ENCODE results near the gene FSHR.

Gene FSHR

DNA sequence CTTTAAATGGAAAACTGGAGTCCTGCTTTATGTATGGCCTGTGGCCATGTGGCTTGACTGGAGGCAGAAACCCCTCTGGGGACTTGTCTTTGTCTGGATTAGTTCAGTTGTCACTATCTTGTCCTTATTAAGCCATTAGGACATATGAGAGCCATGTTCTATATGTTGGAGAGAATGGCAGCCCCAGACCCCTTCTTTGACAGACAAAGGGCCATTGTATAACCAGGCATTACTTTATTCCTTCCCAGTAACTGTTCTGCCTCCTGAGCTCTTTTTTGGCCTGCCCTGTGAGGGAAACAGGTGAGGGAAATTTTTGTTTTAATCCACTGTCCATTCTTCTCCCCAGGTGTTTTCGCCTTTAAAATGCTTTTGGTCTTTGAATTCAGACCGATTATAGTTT lies 43.3 kb downstream of the FSHR start:
- DNase-seq: no peak

DNA sequence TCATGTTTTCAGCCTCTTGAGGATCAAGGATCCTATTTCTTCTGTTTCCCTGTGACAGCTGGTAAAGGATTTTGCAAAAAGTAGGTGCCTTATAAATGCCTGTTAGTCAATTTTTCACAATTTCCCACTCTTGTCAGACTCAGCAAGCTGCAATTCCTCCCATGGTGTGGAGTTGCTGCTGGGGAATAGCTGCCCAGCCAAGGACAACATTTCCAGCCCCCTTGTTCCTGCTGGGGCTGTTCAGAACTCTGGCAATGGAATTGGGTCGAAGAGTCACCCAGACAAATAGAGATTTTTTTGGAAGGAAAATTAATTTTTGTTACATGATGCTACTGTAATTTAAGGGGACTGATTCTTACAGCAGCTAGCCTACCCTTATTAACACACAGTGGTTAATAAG lies 43.7 kb downstream of the FSHR start:
- no peak for DNase-seq

DNA sequence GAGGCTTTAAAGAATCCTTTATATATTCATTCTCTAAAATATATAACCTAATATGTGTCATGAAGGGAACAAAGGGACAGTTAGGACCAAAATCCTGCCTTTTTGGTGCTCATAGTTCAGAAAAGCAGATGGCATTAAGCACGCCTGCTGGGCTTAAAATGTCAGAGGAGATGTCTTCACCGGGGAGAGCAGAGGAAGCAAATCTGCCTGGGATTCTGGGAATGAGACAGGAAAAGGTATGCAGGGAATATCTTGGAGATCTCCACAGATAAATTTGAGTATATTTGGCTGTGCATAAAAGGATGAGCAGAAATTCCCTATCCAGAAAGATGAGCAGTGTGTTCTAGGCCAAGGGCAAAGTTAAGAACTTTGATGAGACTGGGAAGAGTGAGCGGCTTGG lies 45.5 kb downstream of the FSHR start:
- DNase-seq: no peak

DNA sequence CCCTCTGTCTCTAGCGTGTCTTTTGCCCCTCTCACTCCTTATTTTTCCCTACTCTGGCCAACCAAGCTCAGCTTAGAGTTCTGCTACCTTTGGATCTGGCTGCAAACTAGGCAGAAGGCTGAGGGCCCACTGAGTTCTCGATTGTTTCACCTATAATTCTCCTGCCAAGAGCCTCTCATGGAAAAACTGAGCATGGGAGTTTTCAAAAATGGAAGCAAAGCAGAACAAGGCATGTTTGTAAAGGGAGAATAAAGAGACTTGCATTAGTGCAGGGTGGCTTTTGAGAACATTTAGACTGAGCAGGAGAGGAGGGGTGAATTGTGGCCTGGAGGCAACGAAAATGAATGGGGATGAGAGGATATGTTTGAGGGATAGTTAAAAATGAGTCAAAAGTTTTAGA lies 45.9 kb downstream of the FSHR start:
- DNase-seq: no peak

DNA sequence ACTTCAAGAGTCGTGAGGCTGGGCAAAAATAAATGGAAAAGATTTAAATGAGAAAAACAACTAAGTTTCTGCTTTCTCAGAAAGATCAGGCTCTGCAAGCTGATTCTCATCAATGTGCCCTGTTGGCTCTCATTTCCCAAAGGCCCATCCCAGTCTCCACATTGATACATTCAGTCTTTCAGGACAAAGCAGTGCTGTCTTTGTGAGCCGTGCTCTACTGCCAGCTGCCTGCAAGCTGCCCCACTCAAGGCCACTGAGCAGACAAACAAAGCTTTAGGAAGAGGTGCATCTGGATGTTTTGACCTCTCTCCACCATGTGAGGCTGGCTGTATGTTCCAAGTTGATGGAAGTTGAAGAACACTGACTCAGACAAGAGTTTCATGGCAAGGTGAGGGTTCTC lies 48.8 kb downstream of the FSHR start:
- DNase-seq: no peak

DNA sequence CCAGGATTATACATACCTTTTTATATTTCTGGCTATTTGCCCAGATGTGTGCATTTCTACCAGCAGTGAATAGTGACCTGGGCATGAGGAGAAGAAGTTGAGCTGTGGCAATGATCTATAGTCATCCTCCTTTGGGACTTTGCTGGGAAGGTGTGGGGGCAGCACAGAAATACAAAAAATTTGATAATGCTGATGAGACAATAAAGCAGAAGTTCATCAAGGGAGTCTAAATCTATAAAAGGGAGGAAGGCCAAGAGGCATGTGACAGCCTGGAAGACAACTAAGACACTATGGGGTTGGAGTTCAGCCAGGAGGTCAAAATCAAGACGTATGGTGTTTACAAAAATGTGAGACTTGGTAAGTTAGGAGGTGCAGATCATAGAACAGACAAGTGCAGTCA lies 52.2 kb downstream of the FSHR start:
- DNase-seq: no peak

DNA sequence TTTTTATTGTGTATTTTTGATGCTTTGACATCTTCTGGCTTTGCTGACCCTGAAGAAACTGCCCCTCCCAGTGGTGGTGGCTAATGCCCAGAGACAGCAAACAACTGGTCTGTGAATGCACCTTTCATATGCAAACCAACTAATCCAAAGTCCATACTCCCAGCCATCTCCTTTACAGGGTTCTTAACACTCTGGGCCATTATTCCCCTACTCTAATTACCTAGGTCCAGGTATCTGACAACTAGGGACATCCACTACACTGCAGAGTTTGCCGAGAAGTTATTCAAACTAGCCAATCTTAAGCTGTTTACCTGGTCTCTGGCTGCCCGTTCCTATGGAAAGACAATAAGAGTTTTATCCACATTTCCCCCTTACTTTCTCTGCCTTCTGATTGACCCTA lies 73.6 kb downstream of the FSHR start:
- DNase-seq: no peak

DNA sequence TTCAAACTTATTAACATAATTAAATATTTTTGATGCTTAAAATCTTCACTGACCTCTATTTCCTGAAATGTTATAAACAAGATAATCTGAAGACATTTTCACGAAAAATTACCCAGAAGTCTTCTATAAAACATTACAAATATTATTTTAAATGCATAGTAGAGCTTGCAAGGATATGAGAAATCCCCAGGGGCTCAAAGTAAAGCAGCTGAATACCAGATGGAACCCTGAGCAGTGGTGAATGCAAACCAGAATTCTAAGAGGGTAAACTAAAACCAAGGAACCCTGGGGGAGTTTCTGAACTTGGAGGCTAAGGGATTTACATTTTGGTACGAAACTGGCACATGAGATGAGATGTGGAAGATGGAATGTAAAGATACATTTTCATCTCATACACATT lies 83.6 kb downstream of the FSHR start:
- no peak for DNase-seq

DNA sequence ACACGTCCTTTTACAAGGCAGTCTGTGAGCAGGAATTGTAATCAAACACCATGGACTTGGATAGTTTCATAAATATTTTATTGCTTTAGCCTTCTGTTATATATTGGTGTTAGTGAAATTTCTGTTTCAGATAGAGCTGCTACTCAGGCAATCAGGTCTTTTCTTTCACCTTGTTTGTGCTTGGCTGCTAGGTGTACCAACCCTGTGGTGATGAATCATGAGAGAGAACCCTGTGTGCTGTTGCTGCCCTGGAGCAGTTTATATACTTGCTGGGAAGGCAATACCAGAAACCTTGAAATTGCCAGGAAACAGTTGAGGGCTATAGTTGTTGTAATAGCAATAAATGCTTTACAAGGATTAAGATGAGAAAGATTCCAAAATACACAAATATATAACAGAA lies 84.5 kb downstream of the FSHR start:
- DNase-seq: no peak

DNA sequence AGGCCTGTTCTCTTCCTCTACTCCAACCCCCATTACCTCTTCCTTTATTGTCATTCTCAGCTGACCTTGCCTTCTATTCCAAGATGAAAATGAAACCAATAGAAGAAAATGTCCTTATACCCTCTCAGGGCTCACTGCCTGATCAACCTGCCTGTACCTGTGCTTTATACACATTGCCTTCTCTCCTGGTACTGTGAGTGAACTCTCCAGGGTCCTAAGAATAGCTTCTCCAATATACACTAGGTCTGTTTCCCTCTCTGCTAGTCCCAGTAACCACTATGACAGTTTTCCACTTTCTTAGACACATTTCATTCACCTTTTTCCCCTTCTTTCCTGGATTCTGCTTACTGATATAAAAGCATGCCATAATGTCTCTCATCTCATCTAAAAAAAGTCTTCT lies 85.7 kb downstream of the FSHR start:
- no peak for DNase-seq

DNA sequence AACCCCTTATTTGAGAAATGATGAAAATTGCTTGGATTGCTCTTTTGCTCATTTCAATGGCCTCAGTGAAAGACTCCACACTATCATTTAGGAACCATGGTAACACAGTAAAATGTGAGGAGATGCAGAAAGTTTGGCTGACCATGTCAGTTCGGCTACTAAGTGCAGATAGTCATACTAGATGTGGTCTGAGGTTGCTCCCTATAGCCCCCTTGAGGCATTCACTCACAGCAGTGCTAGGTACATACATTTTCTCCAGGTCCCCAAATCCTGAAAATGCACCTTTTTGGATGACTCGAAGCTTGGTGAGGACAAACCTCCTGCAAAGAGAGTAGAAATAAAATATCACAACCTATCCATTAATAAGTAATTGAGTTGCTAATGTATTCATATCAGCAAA lies 86.3 kb downstream of the FSHR start:
- no peak for DNase-seq

DNA sequence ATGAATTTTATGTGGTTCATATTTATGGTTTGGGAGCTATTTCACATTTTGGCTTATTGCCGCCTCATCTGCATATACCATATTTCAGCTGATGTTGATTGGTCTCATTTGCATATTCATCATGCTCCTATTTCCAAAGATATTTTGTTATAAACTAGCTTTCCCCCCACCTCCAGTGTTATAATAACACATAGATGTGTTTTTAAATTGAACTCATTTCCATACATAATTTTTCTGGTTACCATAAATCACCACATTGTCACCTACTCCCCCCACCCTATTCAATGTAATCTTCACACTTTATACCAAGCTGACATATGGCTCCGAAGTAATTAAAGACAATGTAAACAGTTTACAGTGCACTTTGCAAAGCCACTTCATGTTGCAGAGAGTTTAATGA lies 101.2 kb downstream of the FSHR start:
- DNase-seq: no peak

DNA sequence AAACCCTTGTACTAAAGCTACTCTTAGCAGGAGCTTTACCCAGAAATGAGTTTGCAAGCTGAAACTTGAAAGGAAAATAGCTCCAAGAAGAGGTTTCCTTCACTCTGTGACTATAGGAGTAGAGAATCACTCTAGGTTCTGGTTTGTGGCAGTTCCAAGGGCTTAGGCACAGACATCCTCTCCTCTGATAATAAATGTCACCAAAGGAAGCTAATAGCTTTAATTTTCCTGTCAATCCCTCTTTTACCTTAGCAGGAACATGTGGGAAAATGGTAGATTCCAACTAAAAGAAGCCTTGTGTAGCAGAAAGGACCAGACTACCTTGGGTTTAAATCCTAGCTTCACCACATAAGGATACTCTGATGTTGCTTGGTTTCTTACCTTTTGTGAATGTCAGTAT lies 104.0 kb downstream of the FSHR start:
- no peak for DNase-seq

DNA sequence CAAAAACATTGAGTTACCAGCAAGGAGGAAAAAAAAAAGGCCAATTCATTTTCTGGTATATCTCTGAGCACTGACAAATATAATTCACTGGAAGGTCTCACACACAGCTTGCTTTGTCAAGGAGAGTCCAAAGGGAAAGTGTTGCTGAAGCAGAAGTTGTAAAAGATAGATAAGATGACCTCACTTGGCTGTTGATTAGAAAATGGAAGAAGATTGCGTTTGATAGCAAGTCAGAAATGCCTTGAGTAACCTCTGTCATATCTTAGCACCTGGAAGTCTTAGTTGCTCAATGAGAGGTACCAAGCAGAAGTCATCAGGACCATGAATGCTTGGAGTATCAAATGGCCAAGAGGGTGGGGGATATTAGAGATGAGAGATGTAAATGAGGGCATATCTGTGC lies 105.2 kb downstream of the FSHR start:
- DNase-seq: no peak

DNA sequence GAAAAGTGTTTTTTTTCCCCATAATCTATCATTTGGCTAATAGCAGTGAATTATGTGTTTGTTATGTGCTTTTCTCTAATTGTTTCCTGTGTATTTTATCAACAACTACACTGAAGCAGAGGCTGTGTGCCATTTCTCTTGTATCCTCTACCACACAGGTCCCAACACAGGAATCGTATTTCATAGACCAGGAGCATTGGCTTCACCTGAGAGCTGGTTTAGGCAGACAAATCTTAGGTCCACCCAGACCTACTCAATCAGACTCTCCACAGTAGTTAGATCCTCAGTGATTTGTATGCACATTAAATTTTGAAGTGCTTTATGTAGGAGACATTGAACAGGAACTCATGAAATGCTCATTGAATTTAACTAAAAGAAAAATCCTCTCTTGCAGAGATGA lies 109.2 kb downstream of the FSHR start:
- DNase-seq: no peak

DNA sequence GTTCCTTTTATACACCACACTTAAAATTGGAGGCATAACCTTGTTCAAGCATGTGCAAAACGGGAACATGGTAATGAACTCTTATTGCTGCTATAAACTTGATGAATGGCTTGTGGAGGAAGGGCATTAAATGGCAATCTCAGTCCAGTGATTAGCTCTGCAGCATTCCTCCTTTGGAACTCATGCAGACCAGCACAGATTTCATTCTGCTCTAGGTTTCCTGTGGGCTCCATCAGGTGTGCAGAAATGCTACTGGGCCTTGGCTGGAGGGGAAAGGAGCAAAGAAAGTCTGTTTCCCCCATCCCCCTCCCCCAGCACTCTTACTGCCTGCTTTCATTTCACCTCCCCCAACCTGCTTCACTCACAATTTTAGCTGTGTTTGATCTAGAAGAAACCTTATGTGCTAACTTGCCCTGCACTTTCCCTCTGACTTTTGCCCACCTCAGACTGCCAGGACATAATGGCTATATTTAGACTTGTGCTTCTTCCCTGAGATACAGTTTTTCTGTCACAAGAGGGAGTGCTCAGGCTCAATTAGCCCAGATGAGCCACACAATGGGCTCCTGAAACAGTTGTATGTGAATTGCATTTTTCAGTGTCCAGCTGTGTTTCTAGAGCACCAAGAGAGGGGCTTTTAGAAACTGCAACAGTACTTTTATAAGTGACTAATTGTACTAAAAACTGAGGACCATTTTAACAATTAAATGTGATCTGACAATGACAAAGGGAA lies 109.8 kb downstream of the FSHR start:
- no peak for DNase-seq

DNA sequence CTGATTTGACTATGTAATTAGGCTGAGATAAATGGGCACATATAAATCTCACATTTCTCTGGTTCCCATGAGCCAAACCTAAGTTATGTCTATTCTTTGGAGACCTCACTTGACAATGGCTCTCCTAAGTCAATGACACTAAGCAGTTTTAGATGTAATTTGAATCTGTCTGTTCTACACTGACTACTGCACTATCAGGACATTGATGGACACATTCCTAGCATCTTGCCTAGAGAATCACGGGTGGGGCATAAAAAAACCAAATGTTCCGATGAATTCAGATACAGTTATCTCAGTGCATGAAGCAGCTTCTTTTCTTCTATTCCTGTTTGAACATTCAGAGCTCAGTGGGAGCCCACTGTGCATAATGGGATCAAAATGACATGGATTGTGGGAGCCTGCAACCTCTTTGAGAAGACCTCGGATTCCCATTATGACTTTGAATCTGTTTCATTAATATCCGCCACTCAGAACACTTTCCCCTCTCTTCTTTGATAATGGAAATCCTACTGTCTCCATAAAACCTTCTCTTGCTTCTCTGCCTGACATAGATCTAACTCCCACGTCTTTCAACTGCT lies 110.8 kb downstream of the FSHR start:
- DNase-seq: no peak

DNA sequence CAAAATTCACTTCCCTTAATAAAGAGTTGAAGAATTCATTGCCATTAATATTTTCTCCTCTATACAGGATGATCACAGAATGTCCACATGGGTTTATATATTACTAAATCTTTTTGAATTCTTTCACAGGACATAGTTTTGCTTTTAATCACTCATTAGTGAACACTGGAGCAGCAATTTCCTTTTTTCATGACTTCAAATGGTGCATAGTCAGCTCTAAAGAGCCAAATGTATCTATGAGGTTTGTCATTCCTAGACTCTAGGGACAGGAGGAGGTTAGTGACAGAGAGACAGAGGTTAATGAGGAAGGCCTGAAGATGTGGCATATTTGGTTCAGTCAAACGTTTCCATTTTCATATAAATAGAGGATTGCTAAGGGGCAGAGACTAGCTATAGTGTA lies 111.8 kb downstream of the FSHR start:
- DNase-seq: no peak

DNA sequence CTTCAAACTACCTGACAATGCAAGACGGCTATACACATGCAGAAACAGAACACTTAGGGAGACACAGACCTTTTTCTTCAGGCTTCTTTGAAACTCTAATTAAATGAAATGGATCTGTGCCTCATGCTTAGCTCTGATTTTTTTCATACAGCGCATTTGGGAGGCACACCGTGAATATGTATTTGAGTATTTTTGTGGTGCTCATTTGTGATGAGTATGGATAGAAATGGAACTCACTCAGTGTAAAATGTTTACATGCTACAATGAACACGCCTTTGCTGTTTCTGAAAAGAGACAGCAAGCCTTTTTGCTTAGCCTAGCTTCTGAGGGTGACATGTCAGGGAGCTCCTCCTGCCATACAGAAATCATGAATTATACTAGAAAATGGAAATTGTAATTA lies 113.3 kb downstream of the FSHR start:
- DNase-seq: no peak

DNA sequence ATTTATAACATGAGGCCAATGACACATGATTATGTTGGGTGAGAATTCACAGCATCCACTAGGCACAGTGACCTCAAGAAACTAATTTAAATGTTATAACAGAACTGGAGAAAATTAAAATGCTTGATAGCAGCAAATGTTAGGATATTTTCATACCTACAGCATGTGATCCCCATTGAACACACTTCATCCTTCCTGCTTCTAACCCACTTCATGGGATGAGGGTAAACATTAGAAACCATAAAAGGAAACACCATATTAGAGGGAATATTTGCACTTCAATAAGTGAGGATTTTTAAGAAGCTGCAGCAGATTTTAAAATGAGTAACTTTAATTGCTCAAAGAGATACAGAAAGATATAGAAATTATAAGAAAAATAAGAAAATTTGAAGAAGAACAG lies 117.1 kb downstream of the FSHR start:
- no peak for DNase-seq

DNA sequence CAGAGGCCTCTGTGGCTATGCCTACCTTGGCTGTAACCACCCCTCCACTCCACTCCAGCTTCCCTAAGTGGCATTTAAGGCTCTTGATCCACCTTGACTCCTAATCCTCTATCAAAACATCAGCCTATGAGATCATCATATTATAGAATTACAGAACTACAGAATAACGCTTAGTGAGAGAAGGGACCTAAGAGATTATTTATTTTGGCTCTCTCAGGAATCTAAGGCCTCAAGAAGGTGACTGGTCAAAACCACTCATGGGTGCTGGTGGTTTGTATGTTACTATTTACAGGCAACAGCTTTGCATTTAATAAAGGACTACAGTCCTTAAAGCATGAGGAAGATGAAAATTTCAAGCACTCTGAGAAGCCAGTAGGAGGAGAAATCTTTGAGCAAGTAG lies 118.8 kb downstream of the FSHR start:
- no peak for DNase-seq

DNA sequence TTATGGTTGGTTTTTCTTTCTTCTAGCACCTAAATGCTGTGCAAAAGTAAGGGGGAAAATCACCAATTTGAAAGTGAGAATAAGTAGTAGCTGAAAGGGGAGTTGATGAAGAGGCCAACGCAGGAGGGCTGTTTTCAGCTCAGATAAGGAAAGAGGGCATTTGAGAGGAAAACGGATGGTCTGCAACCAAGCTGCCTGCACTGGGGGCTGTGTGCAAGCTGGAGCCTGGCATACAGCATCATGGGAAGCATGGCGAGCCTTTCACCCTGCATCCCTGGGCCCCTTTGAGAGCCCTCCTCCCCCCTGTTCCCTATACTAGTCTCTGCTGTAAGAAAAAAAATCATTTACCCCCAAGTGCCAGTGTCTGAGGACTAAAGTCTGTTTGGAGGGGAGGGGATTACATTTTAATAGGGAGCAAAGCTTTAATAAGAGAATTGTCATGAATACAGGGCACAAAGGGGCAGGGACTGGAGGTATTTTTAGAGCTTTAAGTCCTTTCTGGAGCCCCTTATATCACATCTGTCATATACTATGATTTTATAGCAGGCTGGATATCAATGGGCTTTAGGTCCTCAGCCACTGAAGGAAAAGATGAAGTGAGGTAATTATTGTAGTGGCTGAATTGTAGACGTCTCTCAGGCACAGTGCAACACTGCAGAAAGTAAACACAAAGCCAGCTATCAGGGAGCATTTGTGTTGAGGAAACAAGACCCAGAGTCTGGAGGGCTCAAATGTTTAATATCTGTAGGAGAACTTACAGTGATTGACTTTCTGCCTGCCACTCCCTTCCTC lies 120.7 kb downstream of the FSHR start:
- no peak for DNase-seq

DNA sequence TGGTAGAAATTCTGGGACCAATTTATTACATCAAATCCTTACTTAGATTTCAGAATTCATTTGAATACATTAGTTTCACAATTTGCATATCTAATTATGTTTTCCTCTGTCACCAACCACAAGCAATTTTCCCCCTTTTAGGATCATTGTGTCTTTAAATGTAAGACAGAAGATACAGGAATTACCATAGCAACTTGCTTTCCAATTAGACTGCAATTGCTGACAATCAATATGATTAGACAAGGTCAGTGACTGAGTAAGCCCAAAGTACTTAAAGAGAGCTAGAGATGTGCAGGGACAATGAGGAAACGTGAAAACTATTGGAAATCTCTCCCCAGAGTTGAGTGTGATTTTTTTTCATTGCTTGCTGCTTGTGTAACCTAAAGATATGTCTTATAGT lies 121.4 kb downstream of the FSHR start:
- DNase-seq: no peak

DNA sequence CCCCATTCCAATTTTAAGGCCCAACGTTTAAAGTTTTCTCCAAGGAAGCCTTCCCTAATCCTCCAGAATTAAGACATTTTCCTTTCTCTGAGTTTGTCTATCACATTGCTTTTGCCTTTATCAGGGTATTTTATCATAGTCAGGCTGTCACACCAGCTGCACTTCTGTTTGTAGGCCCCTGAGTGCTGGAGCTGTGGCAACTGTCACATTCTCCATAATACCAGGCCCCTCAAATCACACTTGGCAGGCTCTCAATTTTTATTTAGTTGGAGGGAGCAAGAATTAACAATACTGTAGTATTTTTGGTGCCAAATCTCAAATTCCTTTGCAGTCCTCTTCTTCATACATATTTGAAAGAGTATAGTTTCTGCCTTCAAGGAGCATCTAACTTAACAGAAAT lies 122.2 kb downstream of the FSHR start:
- no peak for DNase-seq
